ENCODE results near the gene CIITA. TPM values are rescaled to one million over a fixed set of nuclear protein-coding genes. Genes with fewer than 3 reads are reported as not detected.
A peak's percentile ranks its signal among the peaks of the same experiment; 100 is the strongest.

The CIITA gene
- total RNA-seq, 2 experiments from 2014 or later, result 2.4 to 3.0 TPM

- H3K4me1 ChIP-seq (ENCODE audit: insufficient read depth, low read length), result peaks cover 23% of the 10 kb centered on the region
- ATAC-seq (ENCODE audit: poor library complexity), result no peak
- peaks cover 49% of the 10 kb centered on the region for H3K36me3 ChIP-seq (ENCODE audit: insufficient read depth, low read length)
- no peak overlapping the region for H3K4me3 ChIP-seq (ENCODE audit: low read length)
- CTCF ChIA-PET, result interaction anchor here (1.4 to 1.7 kb wide), 2 partner anchors 286 to 386 kb away, joined by 3 read pairs; partner anchors contain the start of gene SOCS1
- POLR2A ChIA-PET, result no interaction called here
- Mint-ChIP-seq H3K4me3 (no peak overlapping the region), H3K27me3 (no peaks in the 10 kb centered on the region), H3K36me3 (ENCODE audit: low read depth) (peaks cover 57% of the 10 kb centered on the region), H3K9me3 (no peaks in the 10 kb centered on the region), H3K27ac (no peak overlapping the region), H3K4me1 (ENCODE audit: low read depth) (peaks cover 36% of the 10 kb centered on the region)
- intact Hi-C loops (cut with DNase I, micrococcal nuclease), result loop anchor here (2.0 to 5.0 kb wide), 2 partner anchors 327 to 387 kb away; no protein-coding TSS in a partner anchor
- DNase-seq, result no peak
- no peak for TF ChIP-seq CTCF (IDR thresholded peaks at IDR 0.05)
- no peaks in the 10 kb centered on the region for H3K27me3 ChIP-seq (ENCODE audit: control insufficient read depth in 1 of 2, insufficient read depth in 2 of 2, low read length in 2 of 2)
- no peak overlapping the region for H3K27ac ChIP-seq (ENCODE audit: low read depth in 1 of 2, low read length in 2 of 2)
- no peaks in the 10 kb centered on the region for H3K9me3 ChIP-seq (ENCODE audit: control insufficient read depth in 1 of 2, insufficient read depth in 1 of 2, low read length in 2 of 2)
Measured at GRCh38 chr16:10970065-10970464, 93.1 kb downstream of the CIITA start.

GRCh38 chr16:10971560-10971961 lies 94.6 kb downstream of the CIITA start:
- intact Hi-C loops (cut with DNase I, micrococcal nuclease), result loop anchor here (1.0 to 5.0 kb wide), 4 partner anchors 286 to 386 kb away; no protein-coding TSS in a partner anchor
- DNase-seq (peak in 8 of 14 experiments; percentile 11 to 78 (median 44)), ATAC-seq (ENCODE audit: poor library complexity) (peak; percentile 34)
- Histone ChIP-seq H3K36me3 (ENCODE audit: insufficient read depth, low read length) (peaks cover 56% of the 10 kb centered on the region), H3K4me3 (ENCODE audit: low read length) (no peak overlapping the region), H3K27ac (ENCODE audit: low read depth in 1 of 2, low read length in 2 of 2) (no peak overlapping the region), H3K9me3 (ENCODE audit: control insufficient read depth in 1 of 2, insufficient read depth in 1 of 2, low read length in 2 of 2) (no peaks in the 10 kb centered on the region), H3K27me3 (ENCODE audit: control insufficient read depth in 1 of 2, insufficient read depth in 2 of 2, low read length in 2 of 2) (no peaks in the 10 kb centered on the region), H3K4me1 (ENCODE audit: insufficient read depth, low read length) (peaks cover 10% of the 10 kb centered on the region)
- ChIA-PET POLR2A (interaction anchor here (0.9 to 1.4 kb wide), 3 partner anchors 280 to 286 kb away, joined by 3 to 10 read pairs (median 4); partner anchors contain the start of gene SOCS1), CTCF (interaction anchor here (0.6 to 1.0 kb wide), 8 partner anchors 9 to 904 kb away, joined by 3 to 5 read pairs (median 4); partner anchors contain the start of gene SOCS1)
- TF ChIP-seq CTCF (IDR thresholded peaks at IDR 0.05), result peak; percentile 76
- no peak overlapping the region for H3K4me3 Mint-ChIP-seq
- H3K36me3 Mint-ChIP-seq (ENCODE audit: low read depth), result peaks cover 62% of the 10 kb centered on the region
- H3K9me3 Mint-ChIP-seq, result no peaks in the 10 kb centered on the region
- H3K4me1 Mint-ChIP-seq (ENCODE audit: low read depth), result peaks cover 21% of the 10 kb centered on the region
- H3K27ac Mint-ChIP-seq, result no peak overlapping the region
- no peaks in the 10 kb centered on the region for H3K27me3 Mint-ChIP-seq

- no peak for TF ChIP-seq CTCF (IDR thresholded peaks at IDR 0.05)
- Mint-ChIP-seq H3K27me3 (no peaks in the 10 kb centered on the region), H3K36me3 (ENCODE audit: low read depth) (peaks cover 64% of the 10 kb centered on the region), H3K4me1 (ENCODE audit: low read depth) (peaks cover 20% of the 10 kb centered on the region), H3K4me3 (no peak overlapping the region), H3K27ac (no peak overlapping the region), H3K9me3 (no peaks in the 10 kb centered on the region)
- no peak overlapping the region for H3K27ac ChIP-seq (ENCODE audit: low read depth in 1 of 2, low read length in 2 of 2)
- peaks cover 12% of the 10 kb centered on the region for H3K4me1 ChIP-seq (ENCODE audit: insufficient read depth, low read length)
- intact Hi-C loops (cut with DNase I, micrococcal nuclease), result loop anchor here in 1 of 2 experiments (5.0 kb wide), 1 partner anchor 385 kb away; no protein-coding TSS in a partner anchor
- CTCF ChIA-PET, result interaction anchor here (1.0 kb wide), 1 partner anchor 12 kb away, joined by 3 read pairs; no protein-coding TSS in a partner anchor
- ATAC-seq (ENCODE audit: poor library complexity), result no peak
- POLR2A ChIA-PET, result interaction anchor here (0.8 to 1.4 kb wide), 2 partner anchors 94 to 285 kb away, joined by 3 to 4 read pairs; no protein-coding TSS in a partner anchor
- H3K36me3 ChIP-seq (ENCODE audit: insufficient read depth, low read length), result peaks cover 57% of the 10 kb centered on the region
- DNase-seq, result no peak
- no peak overlapping the region for H3K4me3 ChIP-seq (ENCODE audit: low read length)
- H3K27me3 ChIP-seq (ENCODE audit: control insufficient read depth in 1 of 2, insufficient read depth in 2 of 2, low read length in 2 of 2), result no peaks in the 10 kb centered on the region
- H3K9me3 ChIP-seq (ENCODE audit: control insufficient read depth in 1 of 2, insufficient read depth in 1 of 2, low read length in 2 of 2), result no peaks in the 10 kb centered on the region
Measured at GRCh38 chr16:10972108-10972818, 95.3 kb downstream of the CIITA start.
